GM23248 (cell line): ENCODE results near the gene NXT1.

Experiments
- EZH2 ChIP-seq: fragments of 200-600 bp; sonication (generic); IDR thresholded peaks from 2 replicates; pipeline ENCODE4 v1.6.1; 2018; ENCODE audit warnings: antibody characterized with exemption, mild to moderate bottlenecking; ENCODE audit not compliant: insufficient read depth, poor library complexity, severe bottlenecking
- EZH2phosphoT487 ChIP-seq: fragments of 200-600 bp; sonication (generic); IDR thresholded peaks from 2 replicates; pipeline ENCODE4 v1.6.1; 2018; ENCODE audit warnings: antibody characterized with exemption, moderate library complexity, mild to moderate bottlenecking, low read depth; ENCODE audit not compliant: insufficient read depth

GRCh38 chr20:23303325-23304102, 47.1 kb upstream of the NXT1 start:
- TF ChIP-seq EZH2, result no peak
- TF ChIP-seq EZH2phosphoT487, result no peak
